CD14-positive monocyte (primary cell): Measurements from ENCODE around the gene NRDE2. TPM values are rescaled to one million over a fixed set of nuclear protein-coding genes. Genes with fewer than 3 reads are reported as not detected.

Experiments
- DNase-seq, 3 donors: peaks; one replicate each; pipeline ENCODE4 v3.0.0-alpha.2; 2011 to 2022
- H2AFZ ChIP-seq: 2 replicates; pipeline ENCODE4 v1.6.0; 2012; ENCODE audit warnings: mild to moderate bottlenecking, low read depth, low read length, inconsistent platforms; ENCODE audit not compliant: insufficient read depth, poor library complexity, severe bottlenecking
- H3K27ac ChIP-seq, 2 donors: 1 replicate in 1 of 2; 2 replicates in 1 of 2; pipeline ENCODE4 v1.5.1; 2012 to 2013; ENCODE audit warnings: low read length in 2 of 2, control low read depth in 1 of 2, inconsistent platforms in 1 of 2, low read depth in 1 of 2, mild to moderate bottlenecking in 1 of 2
- H3K27me3 ChIP-seq, 2 donors: one replicate each; pipeline versions ENCODE4 v1.6.0 to v1.6.1; 2011 to 2013; ENCODE audit warnings: low read length in 2 of 2; ENCODE audit not compliant: control insufficient read depth in 2 of 2, insufficient read depth in 2 of 2
- H3K36me3 ChIP-seq, 2 donors: replicated peaks in 1 of 2; 1 replicate in 1 of 2; 2 replicates in 1 of 2; pipeline versions ENCODE4 v1.5.1 to v1.6.1; 2012 to 2013; ENCODE audit warnings: low read length in 2 of 2, control low read depth in 1 of 2, inconsistent platforms in 1 of 2, mild to moderate bottlenecking in 1 of 2; ENCODE audit not compliant: insufficient read depth in 2 of 2, control insufficient read depth in 1 of 2
- H3K4me1 ChIP-seq, 2 donors: 1 replicate in 1 of 2; 2 replicates in 1 of 2; pipeline versions ENCODE4 v1.5.1 to v1.6.1; 2012 to 2013; ENCODE audit warnings: low read length in 2 of 2, control low read depth in 1 of 2, inconsistent platforms in 1 of 2, mild to moderate bottlenecking in 1 of 2, moderate library complexity in 1 of 2; ENCODE audit not compliant: insufficient read depth in 2 of 2, control insufficient read depth in 1 of 2
- H3K4me2 ChIP-seq: replicated peaks from 2 replicates; pipeline ENCODE3; 2012; ENCODE audit warnings: low read length, moderate library complexity, mild to moderate bottlenecking; ENCODE audit not compliant: poor library complexity, severe bottlenecking; ENCODE audit errors: extremely low read depth
- H3K4me3 ChIP-seq, 3 experiments: fragments of 200-600 bp in 1 of 3; sonication (generic) in 1 of 3; replicated peaks in 1 of 3; 1 replicate in 2 of 3; 2 replicates in 1 of 3; pipeline ENCODE4 v1.5.1; 2011 to 2013; ENCODE audit warnings: low read length in 3 of 3, mild to moderate bottlenecking in 3 of 3, control low read depth in 2 of 3, low read depth in 2 of 3, inconsistent platforms in 1 of 3, moderate library complexity in 1 of 3
- H3K79me2 ChIP-seq: 2 replicates; pipeline ENCODE4 v1.6.0; 2012; ENCODE audit warnings: mild to moderate bottlenecking, control low read depth, inconsistent platforms, low read length, moderate library complexity; ENCODE audit not compliant: insufficient read depth
- H3K9ac ChIP-seq: 2 replicates; pipeline ENCODE4 v1.6.0; 2017; ENCODE audit warnings: low read length, mild to moderate bottlenecking; ENCODE audit not compliant: insufficient read depth, poor library complexity, severe bottlenecking
- H3K9me3 ChIP-seq, 2 donors: replicated peaks in 1 of 2; 1 replicate in 1 of 2; 2 replicates in 1 of 2; pipeline versions ENCODE4 v1.5.1 to v1.6.1; 2012 to 2013; ENCODE audit warnings: low read length in 2 of 2, control low read depth in 1 of 2; ENCODE audit not compliant: control insufficient read depth in 1 of 2, insufficient read depth in 1 of 2
- H4K20me1 ChIP-seq: 2 replicates; pipeline ENCODE4 v1.6.0; 2012; ENCODE audit warnings: mild to moderate bottlenecking, low read length, control low read depth, moderate library complexity; ENCODE audit not compliant: insufficient read depth
- H3K27ac Mint-ChIP-seq, 7 donors: one replicate each; pipeline ENCODE4 v1.8.0; 2020; ENCODE audit warnings: mild to moderate bottlenecking in 7 of 7, mixed read lengths in 7 of 7, moderate library complexity in 6 of 7, inconsistent platforms in 2 of 7
- H3K27me3 Mint-ChIP-seq, 3 donors: one replicate each; pipeline ENCODE4 v1.8.0; 2021 to 2022; ENCODE audit warnings: low read depth in 3 of 3, mild to moderate bottlenecking in 3 of 3, mixed read lengths in 3 of 3, moderate library complexity in 3 of 3, inconsistent platforms in 1 of 3
- H3K36me3 Mint-ChIP-seq, 2 donors: one replicate each; pipeline ENCODE4 v1.8.0; 2020; ENCODE audit warnings: mixed read lengths in 2 of 2, inconsistent platforms in 1 of 2, mild to moderate bottlenecking in 1 of 2
- H3K4me1 Mint-ChIP-seq: one replicate; pipeline ENCODE4 v1.8.0; 2020; ENCODE audit warnings: mild to moderate bottlenecking, mixed read lengths
- H3K4me3 Mint-ChIP-seq, 2 donors: one replicate each; pipeline ENCODE4 v1.8.0; 2020; ENCODE audit warnings: mild to moderate bottlenecking in 2 of 2, mixed read lengths in 2 of 2, moderate library complexity in 1 of 2
- H3K9me3 Mint-ChIP-seq, 7 donors: one replicate each; pipeline ENCODE4 v1.8.0; 2020 to 2022; ENCODE audit warnings: mixed read lengths in 7 of 7, mild to moderate bottlenecking in 6 of 7, moderate library complexity in 6 of 7, inconsistent platforms in 2 of 7
- CTCF ChIP-seq: fragments of 200-600 bp; IDR thresholded peaks from one replicate; pipeline ENCODE4 v1.8.0; 2022; ENCODE audit warnings: antibody characterized with exemption, mild to moderate bottlenecking
- WGBS: methylation state at CpG from one replicate; pipeline ENCODE4 v1.1.5; 2013; ENCODE audit warnings: missing lambda C conversion rate; ENCODE audit not compliant: insufficient coverage; 5-methylcytosine and 5-hydroxymethylcytosine counted together
- intact Hi-C, 2 donors: fragments of 100-400 bp; cut with micrococcal nuclease; formaldehyde crosslinking; loops; one replicate each; pipeline versions ENCODE4 v1.15.0 to v1.15.1; 2023
- polyA plus RNA-seq, 3 donors: library from polyadenylated mRNA; depleted of rRNA in 1 of 3; unstranded in 2 of 3; stranded (reverse) in 1 of 3; fragments of 300-500 nt in 2 of 3; fragments of >200 nt in 1 of 3; fragmentation: Illumina TruSeq in 2 of 3; gene quantifications; 1 replicate in 2 of 3; 2 replicates in 1 of 3; pipeline ENCODE4 v1.2.3, GENCODE V29; 2012 to 2021

Gene NRDE2
- polyA plus RNA-seq, 3 donors: 4.7 to 7.4 (median 6.7) TPM

- H3K9ac ChIP-seq: no peak overlapping the region
- peak overlapping the region in 2 of 7 donors; percentile 27 to 30 for H3K27ac Mint-ChIP-seq
- H2AFZ ChIP-seq: no peak overlapping the region
- TF ChIP-seq CTCF: no peak
- WGBS: 93% methylated on average over 5 of the region's 8 CpGs
- H3K9me3 ChIP-seq: no peaks in the 10 kb centered on the region
- no peak for DNase-seq
- peaks cover 70 to 97% of the 10 kb centered on the region in 2 donors for H3K36me3 ChIP-seq
- intact Hi-C loops: no loop called here
- H3K36me3 Mint-ChIP-seq: peaks cover 77 to 95% of the 10 kb centered on the region in 2 donors
- H3K9me3 Mint-ChIP-seq: no peaks in the 10 kb centered on the region
- H3K27me3 ChIP-seq: no peaks in the 10 kb centered on the region
- no peaks in the 10 kb centered on the region for H4K20me1 ChIP-seq
- no peak overlapping the region for H3K4me3 ChIP-seq
- H3K27me3 Mint-ChIP-seq: peaks cover 0 to 2% (median 2%) of the 10 kb centered on the region in 3 donors
- no peaks in the 10 kb centered on the region for H3K4me1 Mint-ChIP-seq
- no peak overlapping the region for H3K4me3 Mint-ChIP-seq
- peak overlapping the region in 1 of 2 donors; percentile 4 for H3K27ac ChIP-seq
- H3K4me1 ChIP-seq: no peaks in the 10 kb centered on the region
- H3K79me2 ChIP-seq: no peaks in the 10 kb centered on the region
- no peak overlapping the region for H3K4me2 ChIP-seq
Measured at GRCh38 chr14:90281261-90281660, 50.5 kb downstream of the NRDE2 start.

- Histone ChIP-seq H3K36me3 (peaks cover 66 to 95% of the 10 kb centered on the region in 2 donors), H3K4me2 (no peak overlapping the region), H3K27ac (no peak overlapping the region), H3K27me3 (no peaks in the 10 kb centered on the region), H3K4me1 (no peaks in the 10 kb centered on the region), H3K9ac (no peak overlapping the region), H3K79me2 (no peaks in the 10 kb centered on the region), H2AFZ (no peak overlapping the region), H3K9me3 (no peaks in the 10 kb centered on the region), H3K4me3 (no peak overlapping the region), H4K20me1 (no peaks in the 10 kb centered on the region)
- no peak for TF ChIP-seq CTCF
- Mint-ChIP-seq H3K4me1 (peaks cover 2% of the 10 kb centered on the region), H3K9me3 (no peaks in the 10 kb centered on the region), H3K27ac (peak overlapping the region in 2 of 7 donors; percentile 37 to 83), H3K36me3 (peaks cover 72 to 96% of the 10 kb centered on the region in 2 donors), H3K27me3 (peaks cover 0 to 2% (median 2%) of the 10 kb centered on the region in 3 donors), H3K4me3 (no peak overlapping the region)
- no peak for DNase-seq
- 97% methylated on average over 6 of the region's 7 CpGs for WGBS
- intact Hi-C loops: no loop called here
Measured at GRCh38 chr14:90280096-90280495, 51.6 kb downstream of the NRDE2 start.
